NCI-H1930 (cell line): Measurements from ENCODE around the gene GDF9.

Source experiments
- DNase-seq, 2 experiments: peaks; one replicate each; lab custom pipeline; 2025; lab: John Stamatoyannopoulos, UW

Gene GDF9

GRCh38 chr5:132836852-132837251, 29.4 kb downstream of the GDF9 start:
- DNase-seq: no peak

GRCh38 chr5:132834057-132834456, 32.2 kb downstream of the GDF9 start:
- no peak for DNase-seq

- no peak for DNase-seq
These were observed 33.7 kb downstream of the GDF9 start for GRCh38 chr5:132832612-132833011.

DNA sequence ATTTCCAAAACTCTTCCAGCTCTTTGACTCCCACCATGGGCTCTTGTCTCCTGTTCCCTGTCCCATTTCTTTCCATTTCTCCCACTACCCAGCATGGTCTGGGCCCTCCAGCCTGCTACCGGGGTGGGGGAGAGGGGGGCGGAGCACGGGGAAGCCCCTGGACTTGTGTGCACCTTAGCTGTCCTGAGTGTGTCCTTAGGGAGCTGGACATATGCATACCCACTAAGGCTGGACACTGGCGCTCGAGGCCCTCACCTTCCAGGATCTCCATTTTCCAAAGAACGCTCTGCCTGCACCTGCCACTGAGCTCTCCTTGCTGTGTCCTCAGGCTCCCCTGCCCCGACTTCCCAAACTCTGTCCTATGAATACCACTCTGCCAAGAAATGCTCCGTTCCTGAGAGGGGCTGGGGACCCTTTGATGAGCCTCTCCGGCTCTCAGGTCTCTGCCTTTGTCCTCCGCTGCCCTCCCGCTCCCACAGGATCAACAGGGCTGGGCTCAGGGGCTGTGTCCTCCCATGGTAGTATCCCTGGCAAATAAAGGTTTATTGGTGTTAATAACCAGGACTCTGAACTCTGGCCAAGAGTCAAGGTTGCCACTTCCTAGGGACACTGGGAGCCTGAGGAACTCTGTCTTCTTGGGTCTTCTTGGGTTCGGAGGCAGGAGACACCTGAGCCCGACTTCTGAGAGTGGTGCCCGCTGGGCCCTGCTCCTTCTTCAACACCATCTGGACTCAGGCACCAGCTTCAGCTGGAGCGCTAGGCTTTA, 35.0 kb downstream of the GDF9 start:
- DNase-seq: no peak

GRCh38 chr5:132830436-132831094, 35.7 kb downstream of the GDF9 start, which contains the start of gene SHROOM1:
Gene SHROOM1 (minus strand): TSS chr5:132830647. CDS start chr5:132826140, 4,507 bp downstream.
- DNase-seq: peak; percentile 6 to 11

GRCh38 chr5:132829742-132830435, 36.4 kb downstream of the GDF9 start:
- peak in 1 of 2 experiments; percentile 34 for DNase-seq

- no peak for DNase-seq
These were observed 37.3 kb downstream of the GDF9 start for GRCh38 chr5:132828846-132829494.

DNA sequence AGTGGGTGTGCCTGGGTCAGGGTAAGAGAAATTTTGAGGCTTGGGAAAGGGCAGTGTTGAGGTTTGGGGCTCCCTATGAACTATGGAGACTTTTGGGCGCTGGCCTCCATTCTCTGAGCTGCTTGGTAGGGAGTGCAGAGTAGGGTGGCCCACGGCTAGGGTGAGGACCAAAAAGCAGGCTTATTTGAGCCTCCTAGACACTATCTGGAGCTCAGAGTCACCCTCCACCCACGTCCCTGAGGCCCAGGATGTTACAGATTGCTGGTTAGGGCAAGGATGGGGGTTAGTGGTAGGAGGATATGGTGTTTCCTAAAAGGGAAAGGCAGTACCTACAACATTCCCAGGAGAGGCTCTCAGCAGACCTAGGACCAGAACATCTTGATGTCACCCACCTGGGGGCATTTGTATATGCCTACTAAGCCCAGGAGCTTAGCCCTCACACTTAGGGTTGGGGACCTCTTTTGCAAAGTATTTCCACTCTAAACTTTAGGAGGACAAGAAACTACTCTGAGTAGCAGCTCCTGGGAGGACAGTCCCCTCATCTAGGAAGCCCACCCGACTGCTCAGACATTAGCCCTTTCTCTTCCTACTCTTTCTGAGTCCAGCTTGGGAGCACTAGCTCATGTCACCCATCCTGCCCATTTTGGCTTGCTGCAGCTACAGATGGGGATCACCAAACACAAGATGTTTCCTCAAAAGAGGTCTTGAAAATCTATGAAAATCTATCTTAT, 38.2 kb downstream of the GDF9 start:
- no peak for DNase-seq

DNA sequence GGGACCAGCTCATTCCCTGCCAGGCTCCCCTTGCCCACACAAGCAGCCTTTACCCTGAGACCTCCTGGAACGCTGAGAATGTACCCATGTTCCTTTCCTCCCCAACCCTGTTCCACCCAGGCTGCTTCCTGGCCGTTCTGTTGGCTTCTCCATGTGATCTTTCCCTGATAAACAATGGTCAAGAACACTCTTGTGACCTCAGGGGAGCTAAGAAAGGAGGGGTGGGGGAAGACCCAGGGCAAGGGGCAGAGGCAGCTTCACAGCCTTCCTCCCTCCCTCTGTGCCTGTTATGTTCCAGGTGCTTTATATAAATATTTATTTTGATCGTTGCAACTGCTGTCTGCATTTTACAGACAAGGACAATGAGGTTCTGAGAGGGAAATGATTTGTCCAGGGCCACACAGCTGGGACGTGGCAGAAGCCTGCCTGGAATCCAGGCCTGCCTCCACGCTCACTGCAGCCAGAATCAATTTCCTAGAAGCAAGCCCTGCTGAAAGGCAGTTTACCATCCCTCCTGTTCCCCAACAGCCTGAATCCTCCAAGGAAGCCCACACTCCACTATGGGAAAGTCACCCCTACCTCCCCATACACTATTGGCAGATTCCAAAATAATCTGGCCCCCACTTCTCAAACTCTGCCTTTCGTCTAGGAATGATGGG, 39.7 kb downstream of the GDF9 start:
- DNase-seq: no peak

- no peak for DNase-seq
These were observed 40.4 kb downstream of the GDF9 start for GRCh38 chr5:132825834-132826391.

- DNase-seq: no peak
These were observed 41.0 kb downstream of the GDF9 start for GRCh38 chr5:132825033-132825833.

DNA sequence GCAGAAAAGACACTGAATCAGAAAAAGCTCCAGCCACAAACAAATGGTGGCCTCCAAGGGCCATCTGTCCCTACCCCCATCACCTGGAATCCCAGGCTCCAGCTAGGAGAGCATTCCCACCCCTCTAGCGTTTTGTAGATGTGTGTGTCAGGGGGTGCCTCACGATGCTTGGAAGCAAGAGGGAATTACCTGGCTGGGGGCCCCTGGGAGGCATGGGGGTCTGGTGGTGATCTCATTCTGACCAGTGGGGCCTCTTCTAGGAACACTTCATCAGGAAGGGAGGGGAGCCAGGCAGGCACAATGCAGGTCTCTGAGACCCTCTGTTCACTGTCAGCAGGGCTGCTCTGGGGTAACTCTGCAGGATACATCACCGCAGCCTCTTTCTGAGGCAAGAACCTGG, 41.8 kb downstream of the GDF9 start:
- DNase-seq: no peak

- DNase-seq: no peak
These were observed 42.7 kb downstream of the GDF9 start for GRCh38 chr5:132823481-132824050.

DNA sequence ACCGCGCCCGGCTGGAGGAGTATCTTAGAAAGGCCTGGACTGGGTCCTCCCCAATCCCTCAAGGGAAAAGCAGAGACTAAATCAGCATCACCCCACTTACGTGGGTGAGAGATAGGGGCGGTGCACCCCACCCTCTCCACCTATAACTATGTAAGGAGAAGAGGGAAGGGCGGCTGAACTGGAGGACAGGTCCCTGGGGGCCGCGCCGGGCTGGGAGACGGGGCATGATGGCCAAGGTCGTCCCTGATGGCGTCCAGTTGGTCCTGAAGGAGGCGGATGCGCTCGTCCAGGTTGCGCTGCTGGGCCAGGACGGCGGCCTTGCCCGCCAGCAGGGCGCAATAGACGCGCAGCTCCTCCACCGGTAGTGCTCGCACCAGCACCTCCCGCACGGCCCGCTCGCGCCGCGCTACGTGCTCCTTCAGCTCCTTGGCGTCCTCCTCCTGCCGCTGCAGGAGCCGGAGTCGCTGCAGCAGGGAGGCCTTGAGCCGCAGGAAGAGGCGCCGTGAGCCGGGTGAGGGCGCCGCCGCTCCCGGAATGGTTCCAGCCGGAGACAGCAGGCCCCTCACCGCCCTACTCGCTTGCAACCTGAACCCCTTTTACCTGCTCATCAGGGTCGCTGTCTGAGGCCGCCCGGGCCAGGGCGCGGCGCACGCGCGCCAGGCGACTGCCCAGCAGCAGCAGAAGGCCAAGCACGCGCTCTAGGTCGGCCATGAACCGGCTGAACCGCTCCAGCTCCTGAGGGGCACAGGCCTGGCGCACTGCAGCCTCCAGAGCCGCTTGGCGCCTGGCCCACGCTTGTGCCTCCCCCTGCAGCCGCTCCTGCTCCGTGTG, 43.4 kb downstream of the GDF9 start:
- peak in 1 of 2 experiments; percentile 68 for DNase-seq

DNA sequence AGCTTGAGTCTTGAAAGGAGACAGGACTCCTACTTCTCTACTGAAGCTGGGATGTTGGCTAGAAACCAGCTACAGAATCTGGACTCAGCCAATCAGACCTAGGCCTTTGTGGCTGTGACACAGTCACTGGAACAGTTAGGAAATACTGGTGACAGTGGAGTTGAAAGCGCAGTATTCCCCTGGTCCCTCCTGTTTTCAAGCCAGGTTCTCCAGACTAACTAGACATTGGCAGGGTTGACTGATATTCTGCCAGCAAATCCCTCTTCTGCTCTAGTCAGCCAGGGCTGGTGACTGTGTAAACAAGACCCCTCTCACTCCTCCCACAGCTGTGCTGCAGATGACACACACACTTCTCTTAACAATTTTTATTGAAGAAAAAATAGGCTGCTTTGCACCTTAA, 44.5 kb downstream of the GDF9 start:
- DNase-seq: no peak

DNA sequence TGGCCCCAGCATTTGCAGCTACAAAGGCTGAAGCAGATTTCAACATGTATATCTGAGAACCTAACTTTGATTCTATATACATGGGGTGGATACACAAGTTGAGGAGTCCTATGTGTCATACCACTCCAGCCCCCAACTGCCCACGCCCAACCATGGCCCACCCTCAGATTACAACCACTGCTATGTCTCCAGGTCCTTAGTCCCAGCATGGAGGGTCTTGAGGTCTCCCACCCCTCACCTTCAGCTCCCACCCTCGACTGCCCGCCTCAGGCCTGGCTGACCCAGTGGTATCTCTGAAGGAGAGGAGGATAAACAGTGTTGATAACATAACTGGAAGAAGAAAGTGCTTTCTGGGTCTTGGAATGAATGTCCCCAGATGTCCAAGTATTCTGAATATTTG, 44.9 kb downstream of the GDF9 start:
- no peak for DNase-seq

- peak; percentile 44 to 58 for DNase-seq
These were observed 46.0 kb downstream of the GDF9 start for GRCh38 chr5:132820162-132820754.

GRCh38 chr5:132819468-132819867, 46.8 kb downstream of the GDF9 start:
- no peak for DNase-seq
